Measurements from ENCODE around the gene SLC26A1. TPM values are rescaled to one million over a fixed set of nuclear protein-coding genes. Genes with fewer than 3 reads are reported as not detected.

Gene SLC26A1
- total RNA-seq, 1 experiment from 2014 or later, result 1.3 TPM

GRCh38 chr4:1015746-1016145 lies 22.5 kb upstream of the SLC26A1 start:
- CTCF ChIA-PET, result no interaction called here
- H3F3A ChIP-seq (ENCODE audit: insufficient read depth, low read depth), result peaks cover 12% of the 10 kb centered on the region; the same call in 1 of the 2 replicates
- TF ChIP-seq EZH2 (IDR thresholded peaks at IDR 0.05; ENCODE audit: low read depth), result no peak
- no peak for TF ChIP-seq CTCF (conservative IDR thresholded peaks at IDR 0.05)
- no TSS peak for BruUV-seq (replicated peaks)
- peaks cover 5% of the 10 kb centered on the region; the same call in 1 of the 2 replicates for H3K4me1 ChIP-seq (replicated peaks; ENCODE audit: insufficient read depth)
- DNase-seq, result no peak
- H3K9me3 ChIP-seq (ENCODE audit: insufficient read depth, low read depth), result no peaks in the 10 kb centered on the region
- no peaks in the 10 kb centered on the region for H3K36me3 ChIP-seq (ENCODE audit: low read depth)
- POLR2A ChIA-PET (ENCODE audit: unreplicated experiment), result no interaction called here
- H3K4me3 ChIP-seq, result no peak overlapping the region
- intact Hi-C loops (cut with micrococcal nuclease; ENCODE audit: unreplicated experiment), result no loop called here
- no peak overlapping the region for H3K27ac ChIP-seq
- peaks cover 2% of the 10 kb centered on the region; the same call in 1 of the 2 replicates for H4K20me1 ChIP-seq (ENCODE audit: insufficient read depth)
- H3K4me2 ChIP-seq, result no peak overlapping the region
- H3K27me3 ChIP-seq (ENCODE audit: insufficient read depth, low read depth), result no peaks in the 10 kb centered on the region
- H2AFZ ChIP-seq, result no peak overlapping the region
- H3K79me2 ChIP-seq (ENCODE audit: low read depth), result no peaks in the 10 kb centered on the region; the same call in 1 of the 2 replicates
- no peaks in the 10 kb centered on the region for H3K9me2 ChIP-seq (ENCODE audit: insufficient read depth)

- BruUV-seq (replicated peaks), result no TSS peak
- Histone ChIP-seq H3K79me2 (ENCODE audit: low read depth) (no peaks in the 10 kb centered on the region; the same call in 1 of the 2 replicates), H3K9me2 (ENCODE audit: insufficient read depth) (no peaks in the 10 kb centered on the region), H2AFZ (no peak overlapping the region), H3K36me3 (ENCODE audit: low read depth) (no peaks in the 10 kb centered on the region), H3K27ac (no peak overlapping the region), H3K4me2 (no peak overlapping the region), H3F3A (ENCODE audit: insufficient read depth, low read depth) (peaks cover 18% of the 10 kb centered on the region; the same call in 1 of the 2 replicates), H4K20me1 (ENCODE audit: insufficient read depth) (peaks cover 2% of the 10 kb centered on the region; the same call in 1 of the 2 replicates), H3K4me1 (replicated peaks; ENCODE audit: insufficient read depth) (peaks cover 5% of the 10 kb centered on the region; the same call in 1 of the 2 replicates), H3K27me3 (ENCODE audit: insufficient read depth, low read depth) (no peaks in the 10 kb centered on the region), H3K9me3 (ENCODE audit: insufficient read depth, low read depth) (no peaks in the 10 kb centered on the region), H3K4me3 (no peak overlapping the region)
- intact Hi-C loops (cut with micrococcal nuclease; ENCODE audit: unreplicated experiment), result no loop called here
- no peak for TF ChIP-seq EZH2 (IDR thresholded peaks at IDR 0.05; ENCODE audit: low read depth)
- no peak for TF ChIP-seq CTCF (conservative IDR thresholded peaks at IDR 0.05)
- CTCF ChIA-PET, result no interaction called here
- DNase-seq, result no peak
- POLR2A ChIA-PET (ENCODE audit: unreplicated experiment), result no interaction called here
Measured at GRCh38 chr4:1015179-1015578, 22.0 kb upstream of the SLC26A1 start.

GRCh38 chr4:1014291-1015167 lies 21.3 kb upstream of the SLC26A1 start:
- Histone ChIP-seq H3K27me3 (ENCODE audit: insufficient read depth, low read depth) (no peaks in the 10 kb centered on the region), H2AFZ (no peak overlapping the region), H3K36me3 (ENCODE audit: low read depth) (no peaks in the 10 kb centered on the region), H3K27ac (no peak overlapping the region), H3K4me2 (no peak overlapping the region), H3K4me1 (replicated peaks; ENCODE audit: insufficient read depth) (peaks cover 5% of the 10 kb centered on the region; the same call in 1 of the 2 replicates), H3K79me2 (ENCODE audit: low read depth) (no peaks in the 10 kb centered on the region; the same call in 1 of the 2 replicates), H3K9me3 (ENCODE audit: insufficient read depth, low read depth) (no peaks in the 10 kb centered on the region), H4K20me1 (ENCODE audit: insufficient read depth) (peaks cover 2% of the 10 kb centered on the region; the same call in 1 of the 2 replicates), H3K4me3 (no peak overlapping the region), H3F3A (ENCODE audit: insufficient read depth, low read depth) (peaks cover 21% of the 10 kb centered on the region; the same call in 1 of the 2 replicates), H3K9me2 (ENCODE audit: insufficient read depth) (no peaks in the 10 kb centered on the region)
- intact Hi-C loops (cut with micrococcal nuclease; ENCODE audit: unreplicated experiment), result loop anchor here (5.0 kb wide), 2 partner anchors 233 to 333 kb away; partner anchors contain the start of genes CTBP1 and UVSSA
- TF ChIP-seq EZH2 (IDR thresholded peaks at IDR 0.05; ENCODE audit: low read depth), result no peak
- no peak for TF ChIP-seq CTCF (conservative IDR thresholded peaks at IDR 0.05)
- no TSS peak for BruUV-seq (replicated peaks)
- no peak for DNase-seq
- POLR2A ChIA-PET (ENCODE audit: unreplicated experiment), result no interaction called here
- CTCF ChIA-PET, result no interaction called here
